IPS-NIHi7 (cell line): Measurements from ENCODE around the gene LRRTM2.
"Not testable (repeated sequence)": the region's sequence is repeated elsewhere in the genome, so short reads cannot be mapped to it uniquely, and the experiment has no call there.

ENCODE experiments used
- DNase-seq: peaks from one replicate; pipeline ENCODE4 v3.0.0; 2012; ENCODE audit warnings: mixed read lengths; ENCODE audit errors: extremely low spot score

The LRRTM2 gene, protein sequence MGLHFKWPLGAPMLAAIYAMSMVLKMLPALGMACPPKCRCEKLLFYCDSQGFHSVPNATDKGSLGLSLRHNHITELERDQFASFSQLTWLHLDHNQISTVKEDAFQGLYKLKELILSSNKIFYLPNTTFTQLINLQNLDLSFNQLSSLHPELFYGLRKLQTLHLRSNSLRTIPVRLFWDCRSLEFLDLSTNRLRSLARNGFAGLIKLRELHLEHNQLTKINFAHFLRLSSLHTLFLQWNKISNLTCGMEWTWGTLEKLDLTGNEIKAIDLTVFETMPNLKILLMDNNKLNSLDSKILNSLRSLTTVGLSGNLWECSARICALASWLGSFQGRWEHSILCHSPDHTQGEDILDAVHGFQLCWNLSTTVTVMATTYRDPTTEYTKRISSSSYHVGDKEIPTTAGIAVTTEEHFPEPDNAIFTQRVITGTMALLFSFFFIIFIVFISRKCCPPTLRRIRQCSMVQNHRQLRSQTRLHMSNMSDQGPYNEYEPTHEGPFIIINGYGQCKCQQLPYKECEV

DNA sequence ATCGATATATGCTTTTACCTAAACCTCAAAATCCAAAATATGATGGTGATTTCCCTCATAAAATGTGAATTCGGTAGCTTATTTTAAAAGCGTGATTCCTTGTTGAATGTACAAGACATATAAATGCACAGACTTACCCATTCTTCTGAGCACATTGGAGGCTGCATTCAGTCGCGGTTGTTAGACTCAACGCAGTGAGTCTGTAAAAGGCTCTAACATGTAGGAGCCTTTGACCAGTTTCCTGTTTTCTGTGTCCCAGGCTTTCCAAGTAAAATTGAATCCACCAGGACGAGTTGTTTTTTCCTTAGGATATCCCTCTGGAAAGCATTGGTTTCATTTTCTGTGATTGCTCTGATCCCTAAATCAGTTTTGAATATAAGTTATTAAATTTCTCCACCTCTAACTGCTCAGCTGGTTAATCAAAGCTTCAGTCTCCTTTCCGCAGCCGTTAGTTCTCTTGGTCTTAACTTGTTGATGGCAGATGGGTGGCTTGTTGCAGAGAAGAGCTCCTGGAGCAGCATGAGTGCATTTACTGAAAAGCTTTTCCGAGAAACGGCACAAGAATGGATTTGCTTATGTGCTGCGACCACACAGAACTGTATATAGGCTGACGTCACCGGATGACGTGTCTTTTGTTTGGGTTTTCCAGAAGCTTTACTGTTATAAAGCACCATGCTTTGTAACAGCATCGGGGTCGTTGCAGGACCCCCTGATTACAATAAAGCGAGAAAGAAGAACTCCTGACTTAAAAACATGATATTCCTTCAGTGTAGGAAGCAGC is at the start of gene LRRTM2:
TSS of gene LRRTM2 (minus strand) at position 565 of the 781 bp plus-strand sequence. CDS start at position 141, 424 bp downstream.
- DNase-seq = no peak

- DNase-seq = no peak
Observed at GRCh38 chr5:138922494-138922893, 47.4 kb upstream of the LRRTM2 start.

GRCh38 chr5:138921362-138921761 is 46.2 kb upstream of the LRRTM2 start:
- DNase-seq = not testable (repeated sequence)

- DNase-seq = no peak
Observed at GRCh38 chr5:138920181-138920580, 45.0 kb upstream of the LRRTM2 start.

DNA sequence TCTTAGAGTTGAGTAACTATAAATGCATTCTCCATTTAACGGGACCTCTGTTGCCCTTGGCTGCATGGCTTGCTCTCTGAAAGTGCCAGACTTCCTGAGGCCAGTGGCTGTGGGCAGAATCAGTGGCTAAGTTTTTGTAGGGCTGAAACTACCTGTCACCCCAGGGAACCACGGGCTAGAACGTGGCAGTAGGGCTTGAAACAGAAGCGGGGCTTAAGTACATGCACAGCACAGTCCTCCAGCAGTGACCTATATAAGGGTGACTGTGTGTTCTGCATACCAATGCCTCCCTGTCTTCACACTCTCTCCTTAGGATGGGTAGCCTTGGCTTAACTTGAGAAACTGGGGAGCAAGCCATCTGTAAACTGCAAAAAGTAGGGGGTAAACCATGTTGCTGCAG is 43.6 kb upstream of the LRRTM2 start:
- no peak for DNase-seq

GRCh38 chr5:138914338-138914737 is 39.2 kb upstream of the LRRTM2 start:
- no peak for DNase-seq

- DNase-seq = no peak
Observed at GRCh38 chr5:138913773-138914172, 38.6 kb upstream of the LRRTM2 start.

GRCh38 chr5:138912093-138912492 is 37.0 kb upstream of the LRRTM2 start:
- DNase-seq = no peak

- DNase-seq = no peak
Observed at GRCh38 chr5:138911441-138911840, 36.3 kb upstream of the LRRTM2 start.

DNA sequence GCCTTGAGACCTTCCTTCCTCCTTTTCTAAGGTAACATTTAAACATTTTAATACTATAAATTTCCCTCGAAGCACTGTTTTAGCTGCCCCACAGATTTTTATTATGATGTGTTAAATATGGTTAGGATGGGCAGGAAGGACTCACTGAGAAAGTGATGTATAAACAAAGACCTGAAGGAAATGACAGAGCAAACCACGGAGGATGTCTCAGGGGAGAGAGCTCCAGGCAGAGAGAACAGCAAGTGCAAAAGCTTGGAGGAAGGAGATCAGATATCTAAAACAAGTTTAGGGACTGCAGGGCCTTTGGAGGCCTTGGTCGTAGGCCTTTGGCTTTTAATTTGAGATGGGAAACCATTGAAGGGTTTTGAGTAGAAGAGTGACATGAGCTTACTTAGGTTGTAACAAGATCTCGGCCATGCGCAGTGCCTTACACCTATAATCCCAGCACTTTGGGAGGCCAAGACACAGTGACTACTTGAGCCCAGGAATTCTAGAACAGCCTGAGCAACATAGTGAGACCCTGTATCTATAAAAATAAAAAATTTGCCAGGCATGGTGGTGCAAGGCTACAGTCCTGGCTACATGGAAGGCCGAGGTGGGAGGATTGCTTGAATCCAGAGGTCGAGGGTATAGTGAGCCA is 35.5 kb upstream of the LRRTM2 start:
- no peak for DNase-seq

GRCh38 chr5:138909734-138910133 is 34.6 kb upstream of the LRRTM2 start:
- DNase-seq = no peak

- no peak for DNase-seq
Observed at GRCh38 chr5:138905541-138905940, 30.4 kb upstream of the LRRTM2 start.

- DNase-seq = no peak
Observed at GRCh38 chr5:138903130-138903775, 28.1 kb upstream of the LRRTM2 start.

DNA sequence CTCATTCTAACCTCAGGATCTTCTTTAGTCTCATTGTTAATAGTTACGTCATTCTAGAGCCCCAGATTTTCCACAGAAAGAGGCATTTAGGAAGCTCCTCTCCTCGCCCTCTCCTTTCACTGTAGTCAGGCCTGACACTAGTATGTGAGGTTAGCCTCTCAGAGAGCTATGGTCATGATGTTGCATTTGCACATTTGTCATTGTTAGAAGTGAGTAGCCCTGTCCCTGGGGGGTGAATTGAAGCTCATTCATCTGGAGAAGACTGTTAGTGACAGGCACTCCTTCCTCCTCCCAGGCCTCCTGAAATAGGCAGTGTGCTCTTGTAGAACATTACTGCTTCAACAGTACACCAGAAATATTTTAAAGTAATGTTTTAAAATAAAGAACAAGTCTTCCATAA is 26.6 kb upstream of the LRRTM2 start:
- DNase-seq = no peak

DNA sequence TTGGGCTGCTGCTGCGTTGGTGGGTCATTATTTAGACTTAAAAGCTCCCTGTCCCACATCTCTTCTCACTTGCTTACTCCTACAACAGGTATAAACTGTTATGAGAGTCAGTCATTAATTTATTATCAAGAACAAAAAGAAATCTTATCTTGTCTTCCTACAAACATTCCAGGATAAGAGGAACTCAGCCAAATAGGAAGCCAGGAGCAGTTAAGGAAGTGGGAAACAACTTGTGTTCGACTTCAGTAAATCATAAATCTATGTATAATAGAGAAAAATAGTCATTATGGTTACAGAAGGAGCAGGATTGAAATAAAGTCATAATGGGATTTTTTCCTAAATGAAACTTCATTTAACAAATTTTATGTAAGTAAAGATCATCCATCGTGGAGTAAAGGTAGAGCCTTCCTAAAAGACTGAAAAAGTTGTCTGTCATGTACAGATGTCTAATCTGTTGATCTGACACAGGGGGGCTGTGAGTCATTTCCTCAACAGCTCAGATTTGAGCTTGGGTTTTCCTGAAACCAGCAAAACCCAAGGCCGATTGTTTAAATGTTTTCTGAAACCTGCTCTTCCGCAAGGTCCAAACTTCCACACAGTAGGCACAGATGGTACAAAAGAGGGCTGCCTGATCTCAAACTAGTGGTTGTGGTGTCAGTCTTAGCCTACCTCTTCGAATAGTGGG is 25.3 kb upstream of the LRRTM2 start:
- no peak for DNase-seq

DNA sequence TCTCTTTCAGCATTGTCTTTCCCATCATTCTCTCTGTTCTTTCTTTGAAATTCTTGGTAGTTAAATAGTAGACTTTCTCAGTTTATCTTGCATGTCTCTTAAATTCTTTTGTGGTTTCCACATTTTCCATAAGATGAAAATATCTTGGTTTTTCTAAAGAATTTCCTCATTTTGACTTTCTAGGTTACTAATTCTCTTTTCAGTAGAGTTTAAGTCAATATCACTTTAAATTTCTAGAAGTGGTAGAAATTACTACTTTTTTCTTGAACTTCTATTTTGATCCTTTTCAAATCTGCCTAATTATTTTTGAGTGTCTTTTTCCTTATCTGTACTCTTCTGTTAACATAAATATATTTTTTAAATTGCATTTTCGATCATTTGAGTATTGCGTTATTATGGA is 23.6 kb upstream of the LRRTM2 start:
- DNase-seq = no peak

DNA sequence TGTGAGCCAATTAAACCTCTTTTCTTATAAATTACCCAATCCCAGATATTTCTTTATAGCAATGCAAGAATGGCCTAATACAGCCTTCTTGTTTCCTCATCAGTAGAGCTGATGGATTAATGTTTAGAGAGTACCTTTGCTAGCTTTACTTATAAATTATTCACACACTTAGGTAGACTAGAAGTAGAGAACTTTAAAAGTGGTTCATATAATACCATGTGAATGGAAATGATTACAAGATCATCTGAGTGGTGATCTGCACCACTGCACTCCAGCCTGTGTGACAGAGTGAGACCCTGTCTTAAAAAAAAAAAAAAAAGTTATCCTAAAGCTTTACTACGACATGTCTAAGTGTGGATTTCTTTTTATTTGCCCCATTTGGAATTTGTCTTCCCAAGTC is 23.2 kb upstream of the LRRTM2 start:
- DNase-seq = no peak

DNA sequence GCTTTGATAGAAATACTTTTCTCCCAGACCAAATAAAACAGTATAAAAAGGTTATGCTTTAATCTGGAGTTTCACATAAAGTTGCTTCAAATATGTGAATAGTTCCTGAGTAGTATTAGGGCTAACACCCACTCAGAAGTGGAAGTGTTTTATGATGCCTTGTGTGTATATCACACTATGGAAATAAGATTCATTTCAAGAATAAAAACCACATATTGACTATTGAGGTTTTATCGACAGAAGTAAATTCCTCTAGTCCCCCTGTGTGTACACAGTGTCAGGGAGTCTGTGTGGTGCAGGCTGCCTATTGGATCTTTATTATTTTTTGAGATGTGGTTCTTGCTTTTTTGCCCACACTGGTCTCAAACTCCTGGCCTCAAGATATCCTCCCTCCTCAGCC is 20.8 kb upstream of the LRRTM2 start:
- no peak for DNase-seq

GRCh38 chr5:138890644-138891043 is 15.5 kb upstream of the LRRTM2 start:
- no peak for DNase-seq

DNA sequence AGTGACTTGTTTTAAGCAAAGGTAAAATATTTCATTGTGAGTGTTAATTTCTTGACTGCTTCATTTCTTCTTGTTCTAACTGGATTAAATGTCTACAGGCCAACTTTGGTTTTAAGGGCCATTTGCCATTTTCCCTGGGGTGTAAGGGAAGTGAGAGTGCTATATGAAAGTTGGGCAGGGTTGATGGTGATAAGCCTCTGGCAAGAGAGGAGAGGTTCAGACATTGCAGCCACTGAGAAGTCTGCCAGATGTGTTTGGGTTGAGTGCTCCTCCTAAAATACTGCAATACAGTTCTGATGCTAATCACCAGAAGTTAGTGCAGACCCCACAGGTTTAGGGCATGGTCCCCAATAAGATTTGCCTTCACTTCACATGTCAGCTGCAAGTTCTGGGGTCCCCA is 14.9 kb upstream of the LRRTM2 start:
- no peak for DNase-seq

DNA sequence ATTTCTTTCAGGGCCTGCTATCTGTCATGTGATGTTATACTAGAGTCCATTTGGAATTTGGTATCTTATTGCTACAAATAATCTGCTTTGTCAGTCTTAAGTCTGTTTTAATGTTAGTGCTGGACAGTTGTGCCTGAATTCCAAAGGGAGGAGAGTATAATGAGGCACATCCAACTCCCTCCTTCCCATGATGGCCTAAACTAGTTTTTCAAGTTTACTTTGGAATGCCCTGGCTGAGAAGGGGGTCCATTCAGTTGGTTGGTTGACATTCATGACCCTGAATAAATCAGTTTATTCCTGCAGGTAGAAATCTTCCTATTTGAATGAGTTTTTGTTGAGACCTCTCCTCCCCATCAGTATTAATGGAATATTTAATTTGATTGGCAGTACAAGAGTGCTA is 9.4 kb upstream of the LRRTM2 start:
- no peak for DNase-seq
